ENCODE data around the gene TMEM221. TPM values are rescaled to one million over a fixed set of nuclear protein-coding genes. Genes with fewer than 3 reads are reported as not detected.

Gene TMEM221
- total and polyA plus RNA-seq, 10 of the 15 experiments (the other 5 are each of a cell fraction or from before 2014, with no cell fraction given), result 0.04 to 0.24 TPM; not detected in 8

DNA sequence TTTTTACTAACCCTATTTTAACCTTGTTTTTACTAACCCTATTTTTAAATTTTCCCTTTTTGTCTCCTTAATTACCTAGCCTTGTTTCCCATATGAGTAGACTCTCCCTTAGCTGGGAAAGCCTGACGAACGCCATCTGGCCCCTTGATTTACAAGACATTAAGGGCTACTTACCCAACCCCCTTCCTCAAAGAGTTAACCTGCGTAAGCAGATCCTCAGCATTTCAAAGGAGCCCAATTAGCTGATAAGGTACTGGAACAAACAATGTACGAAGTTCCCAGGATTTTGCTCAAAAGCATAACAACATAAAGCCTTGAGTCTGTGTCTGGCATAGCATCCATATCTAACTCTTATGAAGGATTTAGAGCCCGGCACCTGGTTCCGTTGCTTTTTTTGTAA, 33.3 kb downstream of the TMEM221 start (continued):
- TF ChIP-seq, protein P1, sequence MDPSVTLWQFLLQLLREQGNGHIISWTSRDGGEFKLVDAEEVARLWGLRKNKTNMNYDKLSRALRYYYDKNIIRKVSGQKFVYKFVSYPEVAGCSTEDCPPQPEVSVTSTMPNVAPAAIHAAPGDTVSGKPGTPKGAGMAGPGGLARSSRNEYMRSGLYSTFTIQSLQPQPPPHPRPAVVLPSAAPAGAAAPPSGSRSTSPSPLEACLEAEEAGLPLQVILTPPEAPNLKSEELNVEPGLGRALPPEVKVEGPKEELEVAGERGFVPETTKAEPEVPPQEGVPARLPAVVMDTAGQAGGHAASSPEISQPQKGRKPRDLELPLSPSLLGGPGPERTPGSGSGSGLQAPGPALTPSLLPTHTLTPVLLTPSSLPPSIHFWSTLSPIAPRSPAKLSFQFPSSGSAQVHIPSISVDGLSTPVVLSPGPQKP (IDR thresholded peaks at IDR 0.05; ENCODE audit: low read depth, low read length), result no peak
- no peak for TF ChIP-seq TARDBP (IDR thresholded peaks at IDR 0.05; ENCODE audit: borderline replicate concordance)
- TF ChIP-seq, protein P2, sequence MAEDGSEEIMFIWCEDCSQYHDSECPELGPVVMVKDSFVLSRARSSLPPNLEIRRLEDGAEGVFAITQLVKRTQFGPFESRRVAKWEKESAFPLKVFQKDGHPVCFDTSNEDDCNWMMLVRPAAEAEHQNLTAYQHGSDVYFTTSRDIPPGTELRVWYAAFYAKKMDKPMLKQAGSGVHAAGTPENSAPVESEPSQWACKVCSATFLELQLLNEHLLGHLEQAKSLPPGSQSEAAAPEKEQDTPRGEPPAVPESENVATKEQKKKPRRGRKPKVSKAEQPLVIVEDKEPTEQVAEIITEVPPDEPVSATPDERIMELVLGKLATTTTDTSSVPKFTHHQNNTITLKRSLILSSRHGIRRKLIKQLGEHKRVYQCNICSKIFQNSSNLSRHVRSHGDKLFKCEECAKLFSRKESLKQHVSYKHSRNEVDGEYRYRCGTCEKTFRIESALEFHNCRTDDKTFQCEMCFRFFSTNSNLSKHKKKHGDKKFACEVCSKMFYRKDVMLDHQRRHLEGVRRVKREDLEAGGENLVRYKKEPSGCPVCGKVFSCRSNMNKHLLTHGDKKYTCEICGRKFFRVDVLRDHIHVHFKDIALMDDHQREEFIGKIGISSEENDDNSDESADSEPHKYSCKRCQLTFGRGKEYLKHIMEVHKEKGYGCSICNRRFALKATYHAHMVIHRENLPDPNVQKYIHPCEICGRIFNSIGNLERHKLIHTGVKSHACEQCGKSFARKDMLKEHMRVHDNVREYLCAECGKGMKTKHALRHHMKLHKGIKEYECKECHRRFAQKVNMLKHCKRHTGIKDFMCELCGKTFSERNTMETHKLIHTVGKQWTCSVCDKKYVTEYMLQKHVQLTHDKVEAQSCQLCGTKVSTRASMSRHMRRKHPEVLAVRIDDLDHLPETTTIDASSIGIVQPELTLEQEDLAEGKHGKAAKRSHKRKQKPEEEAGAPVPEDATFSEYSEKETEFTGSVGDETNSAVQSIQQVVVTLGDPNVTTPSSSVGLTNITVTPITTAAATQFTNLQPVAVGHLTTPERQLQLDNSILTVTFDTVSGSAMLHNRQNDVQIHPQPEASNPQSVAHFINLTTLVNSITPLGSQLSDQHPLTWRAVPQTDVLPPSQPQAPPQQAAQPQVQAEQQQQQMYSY (CRISPR knock-in tag; IDR thresholded peaks at IDR 0.05), result no peak
- no peak for TF ChIP-seq MTA2 (IDR thresholded peaks at IDR 0.05; ENCODE audit: low read depth)
- TF ChIP-seq BCL11A (IDR thresholded peaks at IDR 0.05; ENCODE audit: low read depth, low read length), result no peak
- no peak for TF ChIP-seq RELA (IDR thresholded peaks at IDR 0.05; ENCODE audit: borderline replicate concordance, partially characterized antibody)
- no peak for TF ChIP-seq HCFC1 (IDR thresholded peaks at IDR 0.05; ENCODE audit: low read length)
- no peak for TF ChIP-seq NR2C2 (IDR thresholded peaks at IDR 0.05; ENCODE audit: borderline replicate concordance, control insufficient read depth, insufficient read length, low read depth)

DNA sequence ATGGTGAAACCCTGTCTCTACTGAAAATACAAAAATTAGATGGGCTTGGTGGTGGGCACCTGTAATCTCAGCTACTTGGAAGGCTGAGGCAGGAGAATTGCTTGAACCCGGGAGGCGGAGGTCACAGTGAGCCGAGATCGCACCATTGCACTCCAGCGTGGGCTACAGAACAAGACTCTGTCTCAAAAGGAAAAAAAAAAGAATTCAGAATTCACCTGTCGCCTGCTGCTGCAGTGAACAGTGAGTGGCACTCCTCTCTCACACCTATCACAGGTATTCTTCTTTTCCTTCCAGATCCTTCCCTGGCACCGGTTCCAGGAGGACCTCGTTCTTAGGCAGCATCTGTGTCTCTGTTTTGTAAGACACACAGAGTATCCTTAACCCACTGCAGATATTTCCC, 34.4 kb downstream of the TMEM221 start:
- H2AFZ ChIP-seq (ENCODE audit: control insufficient read depth, low read depth, low read length), result no peak overlapping the region
- no TSS peak for BruUV-seq (replicated peaks)
- no peak overlapping the region for H3K4me2 ChIP-seq (ENCODE audit: control insufficient read depth, insufficient read depth)
- WGBS (ENCODE audit: insufficient coverage, insufficient replicate concordance, low lambda C conversion rate, missing lambda C conversion rate), result 96% methylated on average over 8 of the region's 8 CpGs
- H3K27me3 ChIP-seq (replicated peaks in 1 of 2; ENCODE audit: control insufficient read depth in 2 of 2, insufficient read depth in 2 of 2, low read length in 1 of 2), result no peaks in the 10 kb centered on the region
- ChIA-PET POLR2A (no interaction called here), CTCF (interaction anchor here (0.5 to 0.7 kb wide), 2 partner anchors 11 to 40 kb away, joined by 3 to 4 read pairs; no protein-coding TSS in a partner anchor), SMC1A (ENCODE audit: uncharacterized antibody, unreplicated experiment) (no interaction called here), RAD21 (ENCODE audit: unreplicated experiment) (no interaction called here)
- H4K20me1 ChIP-seq (ENCODE audit: control insufficient read depth, insufficient read depth), result no peaks in the 10 kb centered on the region; the same call in 1 of the 2 replicates
- no peak overlapping the region for H3K27ac ChIP-seq (ENCODE audit: control insufficient read depth, insufficient read depth)
- FAIRE-seq, result no peak
- peaks cover 10% of the 10 kb centered on the region for H3K79me2 ChIP-seq (ENCODE audit: control insufficient read depth, insufficient read depth, low read length)
- no peak overlapping the region for H3K4me3 ChIP-seq
- intact Hi-C loops (cut with micrococcal nuclease; ENCODE audit: unreplicated experiment) (no loop called here), in situ Hi-C loops (cut with MboI) (no loop called here)
- ATAC-seq, result no peak
- no peak overlapping the region for H3K9ac ChIP-seq (ENCODE audit: control insufficient read depth, insufficient read depth, low read length)
- H3K9me3 ChIP-seq (replicated peaks; ENCODE audit: control insufficient read depth, insufficient read depth, low read length), result no peaks in the 10 kb centered on the region
- H3K4me1 ChIP-seq (ENCODE audit: control insufficient read depth, insufficient read depth, low read length), result no peaks in the 10 kb centered on the region
- peaks cover 0 to 25% of the 10 kb centered on the region in 2 experiments; a peak in 3 of 4 replicates for H3K36me3 ChIP-seq (ENCODE audit: control insufficient read depth in 2 of 2, insufficient read depth in 2 of 2, low read length in 1 of 2)
- no peak for DNase-seq (ENCODE audit: low read depth, low spot score)
- TF ChIP-seq CHD1 (IDR thresholded peaks at IDR 0.05; ENCODE audit: low read depth, low read length) (no peak), ZSCAN29 (IDR thresholded peaks at IDR 0.05) (no peak), POU2F2 (IDR thresholded peaks at IDR 0.05; ENCODE audit: borderline replicate concordance, low read depth, low read length) (no peak), SMC3 (IDR thresholded peaks at IDR 0.05; ENCODE audit: borderline replicate concordance, low read length) (no peak), ZBED1 (IDR thresholded peaks at IDR 0.05; ENCODE audit: borderline replicate concordance) (no peak)
- TF ChIP-seq, protein P3, sequence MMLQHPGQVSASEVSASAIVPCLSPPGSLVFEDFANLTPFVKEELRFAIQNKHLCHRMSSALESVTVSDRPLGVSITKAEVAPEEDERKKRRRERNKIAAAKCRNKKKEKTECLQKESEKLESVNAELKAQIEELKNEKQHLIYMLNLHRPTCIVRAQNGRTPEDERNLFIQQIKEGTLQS (IDR thresholded peaks at IDR 0.05; ENCODE audit: borderline replicate concordance, extremely low read depth, low read depth, low read length), result no peak
- TF ChIP-seq, protein P4, sequence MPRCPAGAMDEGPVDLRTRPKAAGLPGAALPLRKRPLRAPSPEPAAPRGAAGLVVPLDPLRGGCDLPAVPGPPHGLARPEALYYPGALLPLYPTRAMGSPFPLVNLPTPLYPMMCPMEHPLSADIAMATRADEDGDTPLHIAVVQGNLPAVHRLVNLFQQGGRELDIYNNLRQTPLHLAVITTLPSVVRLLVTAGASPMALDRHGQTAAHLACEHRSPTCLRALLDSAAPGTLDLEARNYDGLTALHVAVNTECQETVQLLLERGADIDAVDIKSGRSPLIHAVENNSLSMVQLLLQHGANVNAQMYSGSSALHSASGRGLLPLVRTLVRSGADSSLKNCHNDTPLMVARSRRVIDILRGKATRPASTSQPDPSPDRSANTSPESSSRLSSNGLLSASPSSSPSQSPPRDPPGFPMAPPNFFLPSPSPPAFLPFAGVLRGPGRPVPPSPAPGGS (IDR thresholded peaks at IDR 0.05; ENCODE audit: borderline replicate concordance, insufficient read depth, low read depth, low read length, poor library complexity, severe bottlenecking), result no peak
